HCT116 (cell line): ENCODE results near the gene TRPV4.

ENCODE experiments used
- CTCF ChIP-seq, 3 experiments: fragments of 200-600 bp in 1 of 3; sonication (generic) in 1 of 3; IDR thresholded peaks in 2 of 3; conservative IDR thresholded peaks in 1 of 3; 2 replicates each; pipeline ENCODE4 v1.5.1; 2012 to 2017; ENCODE audit warnings: low read depth in 2 of 3, low read length in 2 of 3, antibody characterized with exemption in 1 of 3, borderline replicate concordance in 1 of 3, control low read depth in 1 of 3, mild to moderate bottlenecking in 1 of 3, mixed read lengths in 1 of 3, mixed run types in 1 of 3, moderate library complexity in 1 of 3; ENCODE audit not compliant: insufficient read depth in 1 of 3
- EZH2 ChIP-seq: fragments of 200-600 bp; sonication (generic); IDR thresholded peaks from 2 replicates; pipeline ENCODE4 v1.6.1; 2017; ENCODE audit warnings: antibody characterized with exemption, mixed run types
- POLR2A ChIP-seq: IDR thresholded peaks from 2 replicates; pipeline ENCODE4 v1.7.0; 2011; ENCODE audit warnings: borderline replicate concordance; ENCODE audit not compliant: insufficient read depth, insufficient read length; ENCODE audit errors: extremely low read depth

GRCh38 chr12:109810954-109811623 is 22.1 kb downstream of the TRPV4 start:
- TF ChIP-seq CTCF (IDR thresholded peaks at IDR 0.05 in 2 of 3, conservative IDR thresholded peaks at IDR 0.05 in 1 of 3; ENCODE audit: borderline replicate concordance in 1 of 3, insufficient read depth in 1 of 3, low read depth in 2 of 3, low read length in 2 of 3) (no peak), EZH2 (no peak), POLR2A (no peak)
